GM19452 (cell line): ENCODE measurements around the gene ACHE.

Source experiments
- ATAC-seq: cut with Tn5 transposase; IDR thresholded peaks from one replicate; pipeline ENCODE4 v1.9.1; 2021; ENCODE audit not compliant: unreplicated experiment

Gene ACHE

GRCh38 chr7:100886142-100886935, 9.3 kb downstream of the ACHE start:
- no peak for ATAC-seq

GRCh38 chr7:100885440-100886141, 10.1 kb downstream of the ACHE start:
- no peak for ATAC-seq

GRCh38 chr7:100884736-100885439, 10.8 kb downstream of the ACHE start:
- ATAC-seq, result no peak

- ATAC-seq, result no peak
Observed at GRCh38 chr7:100882785-100883526, 12.7 kb downstream of the ACHE start.

- no peak for ATAC-seq
Observed at GRCh38 chr7:100882201-100882600, 13.5 kb downstream of the ACHE start.

GRCh38 chr7:100881136-100881535, 14.6 kb downstream of the ACHE start:
- ATAC-seq, result no peak

GRCh38 chr7:100880645-100881044, 15.0 kb downstream of the ACHE start:
- ATAC-seq, result no peak

- ATAC-seq, result no peak
Observed at GRCh38 chr7:100879685-100880261, 15.9 kb downstream of the ACHE start.

GRCh38 chr7:100878685-100879084, 17.0 kb downstream of the ACHE start:
- ATAC-seq, result no peak

GRCh38 chr7:100878013-100878412, 17.7 kb downstream of the ACHE start:
- ATAC-seq, result no peak

GRCh38 chr7:100875356-100875751, 20.3 kb downstream of the ACHE start:
- ATAC-seq, result peak; percentile 32

GRCh38 chr7:100874577-100875355, 20.9 kb downstream of the ACHE start, which contains the start of gene SRRT:
SRRT (plus strand) TSS chr7:100875103; CDS start chr7:100875591, 488 bp downstream.
- peak; percentile 85 for ATAC-seq

GRCh38 chr7:100874300-100874576, 21.4 kb downstream of the ACHE start:
- ATAC-seq, result no peak

- ATAC-seq, result no peak
Observed at GRCh38 chr7:100873599-100874299, 21.9 kb downstream of the ACHE start.

- no peak for ATAC-seq
Observed at GRCh38 chr7:100867776-100868485, 27.8 kb downstream of the ACHE start.

GRCh38 chr7:100867040-100867775, 28.5 kb downstream of the ACHE start, which contains the start of gene TRIP6:
TRIP6 (plus strand) TSS chr7:100867387; CDS start chr7:100867498, 111 bp downstream.
- ATAC-seq, result no peak

GRCh38 chr7:100866729-100867039, 29.0 kb downstream of the ACHE start:
- no peak for ATAC-seq
